HUES48 (cell line): ENCODE data around the gene NSUN7.

Experiments
- H3K27ac ChIP-seq: one replicate; pipeline ENCODE4 v1.7.0; 2013; ENCODE audit warnings: low read depth, low read length, inconsistent platforms
- H3K27me3 ChIP-seq: 2 replicates; pipeline ENCODE4 v1.6.1; 2013; ENCODE audit warnings: mild to moderate bottlenecking, low read length; ENCODE audit not compliant: control insufficient read depth, insufficient read depth
- H3K36me3 ChIP-seq: 2 replicates; pipeline ENCODE4 v1.6.1; 2013; ENCODE audit warnings: low read length; ENCODE audit not compliant: control insufficient read depth, insufficient read depth
- H3K4me1 ChIP-seq: 2 replicates; pipeline ENCODE4 v1.6.1; 2013; ENCODE audit warnings: mild to moderate bottlenecking, low read length; ENCODE audit not compliant: control insufficient read depth, insufficient read depth
- H3K4me3 ChIP-seq: 2 replicates; pipeline ENCODE4 v1.5.1; 2013; ENCODE audit warnings: mild to moderate bottlenecking, low read depth, low read length
- H3K9ac ChIP-seq: 2 replicates; pipeline ENCODE4 v1.6.1; 2013; ENCODE audit warnings: mild to moderate bottlenecking, low read depth, low read length, moderate library complexity
- H3K9me3 ChIP-seq: 2 replicates; pipeline ENCODE4 v1.6.1; 2013; ENCODE audit warnings: low read length; ENCODE audit not compliant: control insufficient read depth, insufficient read depth

The NSUN7 gene

DNA sequence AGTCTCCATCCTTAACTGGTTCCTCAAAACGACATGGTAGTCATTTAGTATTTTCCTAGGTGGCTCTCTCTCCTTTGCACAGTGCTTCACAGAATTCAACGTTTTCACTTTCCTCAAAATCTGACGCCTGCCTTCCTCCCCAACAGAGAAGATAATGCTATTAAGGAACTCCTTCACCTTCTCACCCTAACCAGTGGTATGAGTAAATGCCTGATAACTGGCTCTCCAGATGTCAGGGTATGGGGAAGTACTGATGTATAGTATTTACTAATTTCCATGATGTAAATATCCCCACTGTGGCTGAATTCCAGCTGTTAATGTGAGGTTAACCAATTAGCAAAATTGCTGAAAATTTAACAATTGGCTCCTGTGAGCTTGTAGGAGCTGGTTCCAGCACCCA is 28.8 kb upstream of the NSUN7 start:
- Histone ChIP-seq H3K9ac (no peak overlapping the region), H3K9me3 (no peaks in the 10 kb centered on the region), H3K27ac (no peak overlapping the region), H3K4me1 (peaks cover 15% of the 10 kb centered on the region), H3K4me3 (no peak overlapping the region), H3K27me3 (no peaks in the 10 kb centered on the region), H3K36me3 (no peaks in the 10 kb centered on the region)

DNA sequence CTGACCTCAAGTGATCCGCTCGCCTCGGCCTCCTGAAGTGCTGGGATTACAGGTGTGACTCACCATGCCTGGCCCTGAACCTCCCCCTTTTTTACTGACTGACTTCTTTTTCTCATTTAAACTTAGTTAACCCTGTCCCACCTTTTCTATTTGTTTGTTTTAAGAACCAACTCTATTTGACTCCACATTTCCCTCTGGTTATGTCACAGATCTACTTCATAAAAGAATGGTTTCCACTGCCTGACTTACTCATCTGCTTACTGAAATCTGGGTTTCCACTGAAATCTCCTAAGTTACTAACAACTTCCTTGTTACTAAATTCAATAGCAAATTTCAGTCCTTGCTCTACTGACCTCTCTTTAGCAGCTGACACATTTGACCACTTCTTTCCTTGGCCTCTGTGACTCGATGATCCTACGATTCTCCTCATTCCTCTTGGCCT is 28.0 kb upstream of the NSUN7 start:
- peaks cover 15% of the 10 kb centered on the region for H3K4me1 ChIP-seq
- H3K27me3 ChIP-seq, result no peaks in the 10 kb centered on the region
- no peaks in the 10 kb centered on the region for H3K36me3 ChIP-seq
- no peak overlapping the region for H3K4me3 ChIP-seq
- H3K9ac ChIP-seq, result no peak overlapping the region
- no peak overlapping the region for H3K27ac ChIP-seq
- no peaks in the 10 kb centered on the region for H3K9me3 ChIP-seq

DNA sequence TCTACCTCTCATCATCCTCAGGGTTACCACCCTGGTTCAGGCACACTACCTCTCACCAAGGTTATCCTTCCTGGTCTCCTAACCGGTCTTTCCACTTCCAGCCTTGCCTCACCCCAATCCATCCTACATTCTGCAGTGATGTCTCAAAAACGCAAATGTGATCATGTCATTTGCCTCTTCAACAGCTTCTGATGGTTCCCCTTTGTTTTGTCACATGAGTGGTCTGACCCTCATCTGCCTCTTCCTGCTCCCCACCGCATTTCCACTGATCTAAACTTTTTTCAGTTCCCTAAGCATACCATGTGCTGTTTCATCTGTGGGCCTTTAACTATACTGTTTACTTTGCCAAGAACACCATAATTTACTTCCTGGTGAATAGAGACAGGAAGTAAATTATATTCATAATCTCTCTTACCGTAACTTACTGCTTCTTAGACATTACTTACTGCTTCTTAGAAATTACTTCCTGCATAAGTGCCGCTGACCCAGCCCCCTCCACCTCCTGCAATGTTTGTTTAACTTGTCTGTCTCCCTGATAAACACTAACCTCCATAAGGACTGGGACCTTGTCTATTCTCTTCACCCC is 27.1 kb upstream of the NSUN7 start:
- Histone ChIP-seq H3K9me3 (no peaks in the 10 kb centered on the region), H3K4me3 (no peak overlapping the region), H3K9ac (no peak overlapping the region), H3K36me3 (no peaks in the 10 kb centered on the region), H3K27me3 (no peaks in the 10 kb centered on the region), H3K4me1 (peaks cover 15% of the 10 kb centered on the region), H3K27ac (no peak overlapping the region)

DNA sequence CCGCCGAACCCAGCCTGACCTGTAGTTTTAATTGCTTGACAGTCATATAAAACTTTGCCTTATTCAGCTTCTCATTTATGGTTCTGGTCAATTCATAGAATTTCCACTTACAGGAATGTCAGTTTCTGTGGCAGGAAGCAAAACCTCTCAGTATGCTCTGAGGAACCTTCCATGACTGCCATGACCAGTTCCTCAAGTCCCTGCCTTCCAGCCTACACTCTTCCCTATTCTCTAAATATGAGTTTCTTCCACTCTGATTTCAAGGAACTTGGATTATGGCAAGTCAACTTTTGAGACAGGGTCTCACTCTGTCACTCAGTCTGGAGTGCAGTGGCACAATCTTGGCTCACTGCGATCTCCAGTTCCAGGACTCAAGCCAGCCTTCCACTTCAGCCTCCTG is 26.0 kb upstream of the NSUN7 start:
- H3K9me3 ChIP-seq, result no peaks in the 10 kb centered on the region
- H3K4me3 ChIP-seq, result no peak overlapping the region
- no peaks in the 10 kb centered on the region for H3K27me3 ChIP-seq
- peaks cover 15% of the 10 kb centered on the region for H3K4me1 ChIP-seq
- H3K36me3 ChIP-seq, result no peaks in the 10 kb centered on the region
- H3K27ac ChIP-seq, result no peak overlapping the region
- no peak overlapping the region for H3K9ac ChIP-seq

DNA sequence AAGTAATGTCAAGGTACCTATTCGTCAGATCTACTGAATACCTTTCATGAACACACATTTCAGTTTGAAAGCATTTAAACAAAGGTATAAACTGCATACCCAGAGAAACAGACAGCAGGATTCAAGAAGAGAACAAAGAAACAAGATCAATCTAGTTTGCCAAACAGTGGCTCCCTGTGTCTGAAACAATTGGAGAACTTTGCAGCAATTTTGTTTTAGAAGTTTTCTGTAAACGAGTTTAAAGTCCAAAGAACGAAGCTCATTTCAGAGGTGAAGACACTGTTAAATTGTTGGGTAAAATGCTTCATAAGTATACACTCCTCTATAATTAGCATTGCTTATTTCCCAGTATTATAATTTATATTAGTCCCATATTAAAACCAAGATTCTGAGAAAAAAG is 21.4 kb upstream of the NSUN7 start:
- H3K4me3 ChIP-seq, result no peak overlapping the region
- peaks cover 9% of the 10 kb centered on the region; the same call in 1 of the 2 replicates for H3K4me1 ChIP-seq
- H3K27ac ChIP-seq, result peak overlapping the region; percentile 2
- H3K27me3 ChIP-seq, result no peaks in the 10 kb centered on the region
- H3K9ac ChIP-seq, result no peak overlapping the region
- no peaks in the 10 kb centered on the region for H3K9me3 ChIP-seq
- H3K36me3 ChIP-seq, result no peaks in the 10 kb centered on the region

DNA sequence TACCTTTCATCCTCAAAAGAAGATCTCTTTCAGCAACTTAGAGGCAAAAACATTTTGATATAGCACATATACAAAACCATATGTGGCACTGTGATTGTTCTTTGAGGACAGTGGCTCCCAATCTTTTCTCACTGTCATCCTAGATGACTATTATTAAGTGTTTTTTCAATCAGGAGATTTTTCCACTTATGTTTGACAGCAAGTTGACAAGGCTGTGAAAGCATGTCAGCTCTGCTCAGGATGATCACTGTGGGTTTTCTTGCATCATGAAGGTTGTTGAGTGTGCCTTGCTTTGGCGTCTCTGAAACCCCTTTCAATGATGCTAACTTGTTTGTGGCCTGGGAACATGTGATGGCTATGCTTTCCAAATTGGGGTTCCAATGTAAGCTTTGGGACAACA is 20.2 kb upstream of the NSUN7 start:
- Histone ChIP-seq H3K4me3 (no peak overlapping the region), H3K4me1 (peaks cover 9% of the 10 kb centered on the region; the same call in 1 of the 2 replicates), H3K9me3 (no peaks in the 10 kb centered on the region), H3K9ac (no peak overlapping the region), H3K27ac (no peak overlapping the region), H3K36me3 (no peaks in the 10 kb centered on the region), H3K27me3 (no peaks in the 10 kb centered on the region)

DNA sequence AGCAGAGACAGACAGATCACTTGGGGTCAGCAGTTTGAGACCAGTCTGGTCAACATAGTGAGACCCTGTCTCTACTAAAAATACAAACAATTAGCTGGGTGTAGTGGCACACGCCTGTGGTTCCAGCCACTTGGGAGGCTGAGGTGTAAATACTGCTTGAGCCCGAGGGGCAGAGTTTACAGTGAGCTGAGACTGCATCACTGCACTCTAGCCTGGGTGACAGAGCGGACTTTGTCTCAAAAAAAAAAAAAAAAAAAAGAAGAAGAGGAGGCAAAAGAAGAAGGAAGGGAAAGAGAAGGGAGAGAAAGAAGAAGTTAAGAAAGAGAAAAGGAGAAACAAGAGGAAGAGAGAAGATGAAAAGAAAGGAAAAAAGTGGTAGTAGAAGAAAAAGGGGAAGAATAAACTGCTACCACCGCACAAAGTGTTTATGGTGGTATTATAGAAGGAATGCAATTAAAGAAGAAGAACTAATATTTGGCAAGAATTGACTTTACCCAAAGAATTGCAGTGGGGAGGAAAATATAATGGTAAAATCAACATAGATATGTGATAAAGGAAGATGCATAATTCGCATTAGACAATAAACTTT is 19.6 kb upstream of the NSUN7 start:
- H3K36me3 ChIP-seq, result no peaks in the 10 kb centered on the region
- H3K9me3 ChIP-seq, result no peaks in the 10 kb centered on the region
- no peak overlapping the region for H3K27ac ChIP-seq
- peaks cover 9% of the 10 kb centered on the region; the same call in 1 of the 2 replicates for H3K4me1 ChIP-seq
- H3K27me3 ChIP-seq, result no peaks in the 10 kb centered on the region
- no peak overlapping the region for H3K4me3 ChIP-seq
- no peak overlapping the region for H3K9ac ChIP-seq

DNA sequence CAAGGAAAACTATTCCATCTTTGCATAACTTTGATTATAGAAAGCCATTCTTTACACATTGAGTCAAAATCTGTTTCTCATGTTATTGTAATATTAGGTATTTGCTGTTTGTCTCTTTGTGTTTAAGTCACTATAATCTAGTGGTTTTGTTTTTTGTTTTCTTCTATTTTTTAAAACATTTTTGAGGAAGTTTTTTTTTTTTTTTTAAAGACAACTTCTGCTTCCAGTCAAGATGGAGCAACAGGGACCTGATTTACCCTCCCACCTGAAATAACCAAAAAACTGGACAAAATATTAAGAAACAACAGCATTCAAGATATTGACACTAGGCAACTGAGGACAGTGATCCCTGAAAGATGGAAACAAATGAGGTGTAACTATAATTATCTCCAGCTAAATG is 18.4 kb upstream of the NSUN7 start:
- no peaks in the 10 kb centered on the region for H3K27me3 ChIP-seq
- H3K9me3 ChIP-seq, result no peaks in the 10 kb centered on the region
- no peaks in the 10 kb centered on the region for H3K36me3 ChIP-seq
- H3K27ac ChIP-seq, result no peak overlapping the region
- no peak overlapping the region for H3K4me3 ChIP-seq
- H3K4me1 ChIP-seq, result peaks cover 9% of the 10 kb centered on the region; the same call in 1 of the 2 replicates
- H3K9ac ChIP-seq, result no peak overlapping the region

DNA sequence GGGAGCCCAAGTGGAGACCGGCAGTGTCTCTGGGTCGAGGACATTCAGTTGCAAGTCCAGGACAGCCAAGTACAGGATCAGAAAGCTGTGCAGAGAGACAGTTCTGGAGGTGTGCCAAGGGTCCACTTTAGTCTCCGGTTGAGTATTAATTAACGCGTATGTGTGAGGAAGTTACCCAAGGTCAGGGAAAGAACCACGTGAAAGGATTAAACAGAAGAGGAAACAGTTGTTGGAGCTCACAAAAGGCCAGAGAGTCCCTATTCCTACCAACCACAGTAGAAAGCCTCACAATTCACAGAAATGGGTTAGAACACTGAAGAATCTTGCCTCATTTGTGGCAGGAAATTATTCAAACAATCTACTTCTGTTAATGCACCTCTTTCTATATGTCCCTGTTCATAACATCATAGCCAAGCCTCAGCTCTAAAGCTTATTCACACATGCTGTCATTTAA is 17.9 kb upstream of the NSUN7 start:
- H3K9ac ChIP-seq, result no peak overlapping the region
- H3K4me1 ChIP-seq, result peaks cover 9% of the 10 kb centered on the region; the same call in 1 of the 2 replicates
- no peak overlapping the region for H3K4me3 ChIP-seq
- H3K36me3 ChIP-seq, result no peaks in the 10 kb centered on the region
- H3K9me3 ChIP-seq, result no peaks in the 10 kb centered on the region
- no peaks in the 10 kb centered on the region for H3K27me3 ChIP-seq
- H3K27ac ChIP-seq, result no peak overlapping the region

DNA sequence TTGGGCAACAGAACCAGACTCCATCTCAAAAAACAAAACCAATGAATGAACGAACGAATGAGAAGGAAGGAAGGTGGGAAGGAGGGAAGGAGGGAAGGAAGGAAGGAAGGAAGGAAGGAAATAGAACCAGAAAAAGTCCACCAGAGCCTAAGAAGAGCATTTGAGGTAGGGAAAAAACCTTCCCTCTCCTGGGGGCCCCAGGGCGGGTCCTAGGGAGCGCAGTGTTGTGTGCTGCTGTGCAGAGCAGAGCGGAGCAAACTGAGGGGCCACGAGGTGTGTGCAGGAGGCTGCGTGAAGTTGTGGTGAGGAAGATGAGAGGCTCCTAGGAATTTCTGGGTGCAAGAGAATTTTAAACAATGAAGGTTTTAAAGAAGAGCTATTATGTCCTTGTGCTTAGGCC is 16.0 kb upstream of the NSUN7 start:
- no peaks in the 10 kb centered on the region for H3K9me3 ChIP-seq
- no peak overlapping the region for H3K4me3 ChIP-seq
- H3K27ac ChIP-seq, result no peak overlapping the region
- H3K27me3 ChIP-seq, result no peaks in the 10 kb centered on the region
- H3K9ac ChIP-seq, result no peak overlapping the region
- H3K4me1 ChIP-seq, result no peaks in the 10 kb centered on the region
- no peaks in the 10 kb centered on the region for H3K36me3 ChIP-seq

DNA sequence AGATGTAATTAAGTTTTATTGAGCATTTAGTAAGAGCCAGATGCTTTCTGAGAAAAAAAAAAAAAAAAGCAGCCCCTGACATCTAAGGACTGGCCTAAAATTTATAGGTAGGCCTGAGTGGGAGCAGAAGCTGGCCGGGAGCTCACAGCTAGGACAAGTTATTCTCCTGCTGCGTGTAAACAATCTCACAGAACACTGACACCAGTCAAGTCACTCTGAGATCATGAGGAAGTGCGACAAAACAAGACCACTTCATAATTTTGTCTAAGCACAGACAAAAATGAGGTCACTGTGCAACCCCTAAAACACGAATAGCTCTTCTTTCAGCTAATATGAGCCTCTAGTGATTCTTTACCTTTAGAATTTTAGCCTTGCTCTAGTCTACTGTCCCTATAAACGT is 15.3 kb upstream of the NSUN7 start:
- Histone ChIP-seq H3K9me3 (no peaks in the 10 kb centered on the region), H3K4me3 (no peak overlapping the region), H3K27ac (no peak overlapping the region), H3K4me1 (no peaks in the 10 kb centered on the region), H3K9ac (no peak overlapping the region), H3K27me3 (no peaks in the 10 kb centered on the region), H3K36me3 (no peaks in the 10 kb centered on the region)
